Retina (tissue), 1 donor: ENCODE measurements around the gene DGUOK.
"Not testable (repeated sequence)": the region's sequence is repeated elsewhere in the genome, so short reads cannot be mapped to it uniquely, and the experiment has no call there.

ENCODE experiments used
- DNase-seq: peaks from one replicate; pipeline ENCODE4 v3.0.0-alpha.2; 2016

Gene DGUOK

DNA sequence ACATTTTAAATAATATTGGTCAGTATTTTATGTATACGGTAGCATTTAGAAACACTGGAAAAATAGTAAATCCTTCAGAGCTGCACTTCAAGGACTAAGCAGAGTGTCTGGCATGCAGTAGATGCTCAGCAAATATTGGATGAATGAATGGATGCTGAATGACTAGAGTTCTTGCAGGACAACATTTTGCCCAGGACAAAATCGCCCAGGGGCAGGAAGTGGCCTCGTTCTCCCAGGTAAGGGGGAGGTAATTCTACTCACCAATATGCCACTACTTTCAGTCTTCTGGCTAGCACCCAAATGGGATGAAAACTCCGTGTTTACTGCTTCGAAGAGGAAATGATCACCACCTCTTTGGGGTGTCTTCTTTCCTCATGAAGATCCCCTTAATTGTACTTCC lies 4.0 kb upstream of the DGUOK start:
- no peak for DNase-seq

DNA sequence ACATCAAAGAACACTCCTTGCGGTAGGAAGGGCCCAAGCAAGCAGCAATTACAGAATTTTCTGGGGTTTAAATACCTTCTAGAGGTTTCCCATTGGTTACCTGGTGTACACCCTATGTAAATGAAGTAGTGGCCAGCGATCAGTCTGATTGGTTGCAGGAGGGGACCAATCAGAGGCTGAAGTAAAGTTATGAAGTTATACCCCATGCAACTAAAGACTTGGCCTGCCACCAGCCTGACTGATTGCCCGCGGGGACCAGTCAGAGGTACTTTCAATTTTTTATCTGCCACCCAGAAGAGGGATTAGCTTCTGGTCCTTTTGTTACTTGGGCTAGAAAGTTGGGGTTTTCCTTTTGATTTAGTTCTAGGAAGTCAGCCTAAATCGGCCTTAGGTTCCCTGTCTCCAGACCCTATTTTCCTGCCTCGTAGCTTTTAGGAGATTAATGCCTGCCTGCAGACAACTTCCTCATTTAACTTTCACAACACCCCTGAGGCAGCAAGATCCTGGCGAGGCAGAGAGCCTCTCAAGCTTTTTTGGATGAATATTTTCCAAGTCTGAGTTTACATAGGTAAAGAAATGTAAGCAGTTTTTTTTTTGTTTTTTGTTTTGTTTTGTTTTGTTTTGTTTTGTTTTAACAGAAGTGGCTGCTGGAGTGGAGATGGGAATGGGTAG lies 1.5 kb upstream of the DGUOK start:
- DNase-seq, result no peak

DNA sequence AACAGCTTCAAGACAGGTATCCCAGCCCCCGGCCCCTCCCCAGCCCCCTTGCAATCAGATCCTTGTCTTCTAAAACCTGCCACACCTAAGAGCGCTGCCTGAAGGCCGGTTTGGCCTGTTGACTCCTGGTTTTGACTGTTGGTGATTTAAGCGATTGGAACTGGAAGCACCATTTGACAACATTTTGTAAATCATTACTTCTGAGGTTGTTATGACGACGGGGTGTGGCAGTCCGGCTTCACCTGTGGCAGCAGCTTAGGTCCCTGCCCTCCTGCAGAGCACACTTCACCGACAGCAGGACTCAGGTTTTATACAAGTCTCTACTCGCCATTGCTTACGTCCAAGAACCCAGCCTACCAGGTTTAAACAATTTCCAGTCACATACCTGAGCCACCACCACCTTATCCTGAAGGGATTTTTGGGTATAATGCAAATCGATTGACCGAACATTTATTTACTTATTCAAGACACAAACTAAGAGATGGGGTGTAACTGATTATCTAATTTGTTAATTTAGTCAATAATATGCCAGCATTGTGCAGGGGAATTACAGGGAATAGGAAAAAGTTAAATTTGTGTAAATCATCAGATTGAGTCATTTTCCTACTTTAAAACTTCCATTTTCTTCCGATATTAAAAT lies 707 bp upstream of the DGUOK start:
- no peak for DNase-seq

DNA sequence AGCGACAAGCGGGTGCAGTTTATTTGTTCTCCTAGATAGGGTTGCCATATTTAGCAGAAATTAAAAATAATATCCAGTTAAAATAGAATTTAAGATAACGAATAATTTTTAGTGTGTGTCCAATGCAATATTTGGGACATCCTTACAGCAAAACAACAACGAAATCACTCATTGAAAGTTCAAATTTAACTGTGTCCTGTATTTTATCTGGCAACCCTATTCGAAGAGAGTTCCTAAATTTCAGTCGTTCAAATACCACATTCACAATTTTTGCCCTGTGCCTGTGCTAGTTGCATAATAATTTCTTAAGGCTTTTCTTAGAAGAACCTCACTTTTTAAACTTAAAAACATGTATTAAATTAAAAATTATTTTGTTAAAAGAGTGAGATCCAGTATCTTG lies 664 bp downstream of the DGUOK start:
- DNase-seq, result no peak

DNA sequence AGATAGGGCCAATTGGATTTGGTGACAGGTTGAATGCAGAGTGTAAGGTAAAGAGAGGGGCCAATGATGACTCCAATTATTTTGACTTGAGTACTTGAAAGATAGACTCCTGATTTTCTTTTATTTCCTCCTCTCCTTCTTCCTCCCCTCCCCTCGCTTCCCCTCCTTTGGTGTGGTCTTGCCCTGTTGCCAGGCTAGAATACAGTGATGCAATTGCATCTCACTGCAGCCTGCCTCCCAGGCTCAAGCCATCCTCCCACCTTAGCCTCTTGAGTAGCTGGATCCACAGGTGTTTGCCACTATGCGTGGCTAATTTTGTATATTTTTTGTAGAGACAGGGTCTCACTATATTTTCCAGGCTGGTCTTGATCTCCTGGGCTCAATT lies 2.3 kb downstream of the DGUOK start:
- no peak for DNase-seq

DNA sequence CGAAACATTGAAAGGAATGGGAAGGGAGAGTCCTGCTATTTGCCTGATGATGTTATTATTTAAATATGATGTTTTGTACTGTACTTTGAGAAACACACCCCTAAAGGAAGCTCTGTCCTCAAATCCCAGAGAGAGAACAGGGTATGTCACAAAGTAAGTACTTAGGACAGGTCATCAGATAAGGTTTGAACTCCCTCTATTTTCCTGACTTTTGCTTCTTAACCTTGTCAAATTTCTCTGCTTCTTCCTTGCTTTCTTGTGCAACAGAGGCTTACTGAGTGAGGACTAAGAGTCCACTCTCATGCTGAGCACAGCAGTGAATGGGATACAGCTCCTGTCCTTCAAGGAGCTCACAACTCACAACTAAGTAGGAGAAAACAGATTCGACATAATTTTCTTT lies 3.7 kb downstream of the DGUOK start:
- no peak for DNase-seq

DNA sequence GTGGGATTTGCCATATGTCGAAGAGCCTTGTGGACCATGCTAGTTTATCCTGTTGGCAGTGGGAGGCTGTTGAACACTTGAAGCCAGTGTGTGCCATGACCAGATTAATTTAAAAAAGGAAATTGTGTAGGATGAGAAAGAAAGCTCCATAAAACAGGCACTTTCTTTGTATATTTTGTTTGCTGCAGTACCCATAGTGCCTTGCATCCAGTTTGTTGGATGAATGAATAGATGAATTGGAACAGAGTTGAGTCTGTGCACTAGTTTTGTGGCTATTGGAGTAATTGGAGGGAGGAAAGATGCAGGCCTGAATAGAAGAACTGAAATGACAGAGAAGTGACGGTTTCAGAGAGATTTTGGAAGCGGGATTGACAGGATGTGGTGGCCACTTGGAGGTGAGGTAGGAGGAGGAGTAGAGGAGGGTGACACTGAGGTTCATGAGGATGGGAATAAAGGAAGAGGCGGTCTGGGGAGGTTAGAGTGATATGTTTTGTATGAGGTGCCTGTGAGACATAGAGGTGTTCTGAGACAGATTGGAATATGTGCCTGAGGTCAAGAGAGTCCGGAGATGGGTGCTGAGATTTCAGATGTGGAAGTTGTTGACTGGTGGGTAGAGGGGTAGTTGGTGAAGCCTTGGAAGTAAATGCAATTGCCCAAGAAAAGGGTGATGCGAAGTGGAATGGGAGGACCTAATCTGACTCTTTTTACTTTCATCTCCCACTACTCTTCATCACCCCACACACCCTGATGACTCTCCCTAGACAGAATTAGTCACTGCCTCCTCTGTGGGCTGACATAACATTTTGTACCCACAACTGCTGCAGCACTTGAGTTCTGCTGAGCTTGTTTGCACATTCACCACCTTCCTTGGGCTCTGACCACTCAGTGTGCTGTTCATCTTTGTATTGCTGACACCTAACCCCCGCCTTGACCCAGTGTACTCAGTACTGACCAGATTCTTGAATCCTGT lies 5.1 kb downstream of the DGUOK start:
- DNase-seq, result no peak

DNA sequence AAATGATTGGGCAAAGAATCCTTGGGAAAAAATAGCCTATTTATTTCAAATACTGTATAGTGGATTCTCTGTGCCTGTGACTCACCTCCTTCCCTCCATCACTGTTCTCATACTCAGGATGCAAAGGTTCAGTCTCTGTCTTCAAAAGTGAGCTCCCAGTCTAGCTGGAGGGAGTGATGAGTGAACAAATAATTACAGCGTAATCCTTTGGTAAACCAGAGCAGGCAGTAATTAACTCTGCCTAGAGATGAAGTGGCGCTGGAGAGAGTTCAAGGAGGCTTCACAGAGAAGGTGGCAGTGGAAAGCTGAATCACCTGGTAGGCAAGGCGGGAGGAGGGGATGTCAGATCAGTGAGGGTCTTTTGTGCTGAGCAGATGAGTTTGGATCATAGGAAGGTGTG lies 6.5 kb downstream of the DGUOK start:
- DNase-seq, result no peak

DNA sequence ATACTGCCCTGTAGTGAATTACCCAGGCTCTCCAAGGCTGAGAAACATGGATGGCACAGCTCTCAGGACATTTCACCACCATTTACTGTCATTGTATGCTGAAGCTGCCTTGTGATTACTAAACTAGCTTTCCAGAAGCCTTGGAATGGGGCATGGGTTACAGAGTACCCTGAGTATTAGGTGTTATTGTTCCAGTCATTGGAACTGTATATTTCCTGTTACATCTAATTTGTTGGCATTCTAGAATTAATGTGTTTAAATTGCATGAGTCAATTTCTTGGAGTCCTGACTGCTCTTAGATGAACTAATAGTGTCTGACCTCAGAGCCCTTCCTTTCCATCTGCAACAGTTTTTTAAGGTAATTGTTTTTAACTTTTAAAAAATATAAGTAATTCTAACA lies 9.0 kb downstream of the DGUOK start:
- no peak for DNase-seq

DNA sequence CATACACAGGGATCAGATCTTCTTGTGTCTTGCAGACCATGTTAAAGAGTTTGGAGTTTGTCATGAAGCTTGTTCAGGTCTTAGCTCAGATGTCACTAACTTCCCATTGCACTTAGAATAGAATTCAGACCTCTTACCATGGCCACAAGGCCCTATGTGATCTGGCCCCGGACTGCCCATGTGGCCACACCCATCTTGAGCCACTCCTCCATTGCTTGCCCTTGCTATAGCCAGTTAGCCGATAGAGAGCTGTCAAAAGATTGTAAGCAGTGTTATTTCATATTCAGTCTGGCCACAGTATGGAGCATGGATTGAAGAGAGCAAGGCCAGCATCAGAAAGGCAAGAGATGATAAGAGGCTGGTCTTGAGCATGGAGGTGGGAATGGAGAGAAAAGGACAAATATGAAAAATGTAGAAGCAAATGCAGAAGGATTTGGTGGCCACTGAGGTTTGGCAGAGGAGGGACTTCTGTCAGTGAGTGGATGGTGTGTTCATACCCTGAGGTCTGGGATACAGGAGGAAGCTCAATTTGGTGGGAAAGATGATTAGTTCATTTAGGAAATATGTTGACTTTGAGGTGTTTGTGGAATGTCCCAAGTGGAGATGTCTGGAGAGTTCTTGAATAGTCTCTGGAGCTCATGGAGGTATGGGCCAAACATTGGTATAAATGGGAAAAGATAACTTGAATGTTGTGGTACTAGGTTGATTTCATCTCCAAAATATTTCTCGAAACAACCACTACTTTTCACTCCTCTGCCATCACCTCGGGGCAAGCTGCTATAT lies 10.6 kb downstream of the DGUOK start:
- no peak for DNase-seq

DNA sequence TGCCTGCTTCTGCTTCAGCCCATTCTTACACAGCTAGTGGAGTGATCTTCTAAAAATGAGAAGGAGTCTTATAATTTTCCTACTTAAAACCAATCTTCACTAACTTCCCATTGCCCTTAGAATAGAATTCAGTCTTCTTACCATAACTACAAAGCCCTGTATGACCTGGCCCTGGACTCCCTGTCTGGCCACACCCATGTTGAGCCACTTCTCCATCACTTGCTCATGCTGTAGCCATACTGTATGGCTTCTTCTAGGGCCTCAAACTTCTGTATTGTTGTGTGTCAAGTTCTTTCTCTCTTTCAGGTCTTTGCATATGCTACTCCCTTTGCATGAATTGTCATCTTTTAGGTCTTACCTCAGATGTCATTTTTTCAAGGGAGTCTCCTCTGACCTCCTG lies 11.2 kb downstream of the DGUOK start:
- DNase-seq, result no peak

DNA sequence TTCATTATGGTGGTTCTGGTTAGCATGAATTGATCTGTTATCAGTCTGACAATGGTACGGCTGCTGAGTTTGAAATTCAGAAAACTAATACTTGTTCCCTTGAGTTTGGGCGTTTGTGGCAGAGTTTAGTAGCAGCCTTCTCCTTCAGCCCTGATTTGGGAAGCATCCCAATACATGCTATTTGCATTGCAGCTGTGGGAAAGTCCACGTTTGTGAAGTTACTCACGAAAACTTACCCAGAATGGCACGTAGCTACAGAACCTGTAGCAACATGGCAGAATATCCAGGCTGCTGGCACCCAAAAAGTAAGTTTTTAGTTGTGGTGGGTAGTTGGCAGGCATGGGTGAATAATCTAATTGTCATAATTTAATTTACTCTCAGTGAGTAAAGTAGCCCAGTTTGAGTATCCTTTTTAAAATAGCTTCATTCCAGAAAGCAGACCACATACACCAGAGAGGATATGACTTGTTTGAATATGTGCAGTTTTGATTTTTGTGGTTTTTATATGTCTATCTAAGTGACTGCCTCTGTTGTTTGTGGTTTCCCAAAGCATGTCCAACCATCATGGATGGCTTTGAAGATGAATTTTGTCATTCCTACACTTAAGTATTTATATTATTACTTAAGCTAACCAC lies 12.2 kb downstream of the DGUOK start:
- no peak for DNase-seq

DNA sequence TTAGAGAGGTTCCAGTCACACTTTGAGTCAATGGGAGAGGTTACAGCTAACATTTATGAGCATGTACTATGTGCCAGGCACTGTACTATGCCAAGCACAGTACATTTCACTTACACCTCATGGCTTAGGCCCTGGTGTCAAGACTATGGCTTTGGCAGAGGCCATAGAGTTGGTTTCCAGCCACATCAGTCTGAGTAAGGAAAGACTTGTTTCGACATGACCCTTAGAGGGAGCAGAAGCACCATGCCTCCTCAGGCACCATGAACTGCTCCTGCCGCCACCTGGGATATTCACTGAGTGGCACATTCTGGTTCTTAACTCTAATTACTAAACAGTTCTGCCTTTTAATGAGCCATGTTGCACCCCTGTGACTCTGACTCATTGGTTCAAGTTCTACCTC lies 12.7 kb downstream of the DGUOK start:
- no peak for DNase-seq

DNA sequence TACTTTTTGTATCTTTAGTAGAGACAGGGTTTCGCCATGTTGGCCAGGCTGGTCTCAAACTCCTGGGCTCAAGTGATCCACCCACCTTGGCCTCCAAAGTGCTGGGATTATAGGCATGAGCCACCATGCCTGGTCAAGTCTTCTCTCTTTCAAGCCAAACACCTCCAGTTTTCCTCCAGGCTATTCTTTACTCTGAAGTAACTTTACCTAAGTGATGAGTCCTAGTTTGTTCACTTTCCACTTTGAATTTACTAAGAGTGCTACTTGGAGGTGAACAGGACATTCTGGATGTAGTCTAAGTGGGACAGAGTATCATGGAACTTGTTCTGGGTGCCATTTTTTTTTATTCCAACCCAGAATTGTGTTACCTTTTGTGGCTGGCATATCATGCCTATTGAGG lies 13.4 kb downstream of the DGUOK start:
- not testable (repeated sequence) for DNase-seq

DNA sequence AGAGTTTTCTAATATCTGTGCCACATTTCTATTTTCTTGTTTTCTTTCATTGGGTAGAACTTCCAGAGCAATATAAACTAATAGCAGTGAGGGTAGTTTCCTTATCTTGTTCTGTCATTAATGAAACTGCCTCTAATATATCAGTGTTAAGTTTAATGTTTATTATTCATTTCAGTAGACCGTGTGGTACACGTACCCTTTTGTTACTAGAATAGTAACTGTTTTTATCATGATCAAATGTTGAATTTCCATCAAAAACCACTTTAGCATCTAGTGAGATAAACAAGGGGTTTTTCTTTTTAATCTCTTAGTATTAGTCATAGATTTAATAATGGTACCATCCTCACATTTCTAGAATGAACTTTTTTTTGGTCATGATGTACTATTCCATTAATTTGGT lies 16.0 kb downstream of the DGUOK start:
- no peak for DNase-seq

DNA sequence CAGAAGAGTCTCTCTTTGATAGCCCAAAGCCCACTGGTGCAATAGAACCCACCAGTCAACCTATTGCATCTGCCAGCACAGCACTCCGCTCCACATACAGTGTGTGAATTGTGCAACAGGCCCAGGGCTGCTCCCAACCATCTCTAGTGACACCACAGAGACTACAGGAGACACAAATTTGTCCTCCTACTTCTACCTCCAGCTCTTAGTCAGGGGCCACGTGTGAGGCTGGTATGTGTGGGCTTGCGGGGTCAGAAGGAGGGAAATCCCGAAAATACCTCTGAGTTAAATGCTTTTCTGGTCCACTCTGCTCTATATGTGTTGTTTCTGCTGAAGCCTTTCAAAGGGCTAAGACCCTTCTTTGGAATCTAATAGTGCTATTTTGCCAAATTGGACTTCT lies 18.0 kb downstream of the DGUOK start:
- DNase-seq, result no peak

DNA sequence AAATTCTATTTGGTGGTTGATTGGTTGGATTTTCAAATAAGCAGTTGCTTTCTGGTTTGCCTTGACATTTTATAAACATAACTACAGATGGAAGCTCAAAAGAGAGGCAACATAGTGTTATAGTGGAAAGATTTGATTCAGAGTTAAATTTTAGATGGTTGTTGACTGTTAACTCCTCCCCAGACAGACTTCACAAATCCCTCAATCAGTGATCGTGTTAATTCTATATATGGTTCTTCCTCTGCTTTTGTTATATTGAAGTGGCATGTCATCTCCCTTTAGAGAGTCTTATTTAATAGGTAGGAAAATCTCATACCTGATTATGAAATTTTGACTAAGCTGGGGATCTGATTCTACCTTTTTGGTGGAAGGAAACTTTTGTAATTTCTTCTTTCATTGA lies 19.5 kb downstream of the DGUOK start:
- DNase-seq, result no peak

DNA sequence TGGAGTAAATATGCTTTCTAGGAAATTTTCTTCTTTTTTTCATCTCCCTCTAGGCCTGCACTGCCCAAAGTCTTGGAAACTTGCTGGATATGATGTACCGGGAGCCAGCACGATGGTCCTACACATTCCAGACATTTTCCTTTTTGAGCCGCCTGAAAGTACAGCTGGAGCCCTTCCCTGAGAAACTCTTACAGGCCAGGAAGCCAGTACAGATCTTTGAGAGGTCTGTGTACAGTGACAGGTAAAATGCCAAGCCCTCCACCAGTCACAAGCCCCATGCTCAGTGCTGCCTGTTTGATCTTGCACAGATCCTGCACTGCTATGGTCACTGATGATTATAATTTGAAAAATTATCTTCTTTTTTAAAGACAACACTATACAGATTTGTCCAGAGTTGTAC lies 20.0 kb downstream of the DGUOK start:
- no peak for DNase-seq

DNA sequence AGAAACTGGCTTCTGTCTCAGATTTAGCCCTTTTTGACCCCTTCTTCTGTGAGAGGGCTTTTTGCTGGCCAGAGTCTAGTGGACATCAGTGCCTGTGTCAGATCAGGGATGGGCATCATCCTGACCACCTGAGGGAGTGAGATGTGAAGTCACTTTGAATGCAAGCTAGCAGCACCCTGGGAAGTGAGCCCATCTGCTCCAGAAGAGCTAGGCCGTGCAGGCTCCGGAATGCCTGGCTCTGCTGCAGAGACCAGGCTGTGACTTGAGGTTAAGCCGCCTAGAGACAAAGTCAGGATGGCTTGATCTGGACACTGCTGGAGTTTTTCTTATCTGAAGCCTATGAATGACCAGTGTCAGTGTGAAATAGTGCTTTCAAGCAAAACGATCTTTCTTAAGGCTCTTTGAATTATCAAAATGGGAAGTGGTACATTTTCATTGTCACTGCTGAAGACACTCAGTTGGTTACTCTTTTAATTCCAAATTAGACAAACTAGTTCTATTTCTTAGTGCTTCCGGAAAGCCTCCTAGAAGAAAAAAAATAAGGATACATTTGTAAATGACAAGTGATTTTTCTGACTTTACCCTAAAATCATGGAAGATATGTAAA lies 20.8 kb downstream of the DGUOK start:
- no peak for DNase-seq

DNA sequence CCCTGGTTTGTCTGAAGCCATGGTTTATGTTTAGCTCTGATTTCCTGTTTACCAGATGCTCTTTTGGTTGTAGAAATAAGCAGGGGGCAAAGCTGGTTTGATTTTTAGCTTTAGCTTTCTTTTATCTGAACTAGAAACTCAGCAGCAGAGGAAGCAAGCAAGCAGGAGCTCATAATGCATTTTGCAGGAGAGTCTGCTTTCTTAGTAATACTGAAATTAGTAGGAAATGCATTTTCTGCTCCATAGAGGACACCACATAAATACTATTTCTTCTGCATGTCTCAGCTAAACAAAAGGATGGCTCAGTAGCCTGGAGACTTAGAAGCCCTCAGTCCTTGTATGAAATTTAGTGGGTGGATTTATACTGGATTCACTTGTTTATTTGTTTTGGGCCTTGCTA lies 23.1 kb downstream of the DGUOK start:
- DNase-seq, result no peak

DNA sequence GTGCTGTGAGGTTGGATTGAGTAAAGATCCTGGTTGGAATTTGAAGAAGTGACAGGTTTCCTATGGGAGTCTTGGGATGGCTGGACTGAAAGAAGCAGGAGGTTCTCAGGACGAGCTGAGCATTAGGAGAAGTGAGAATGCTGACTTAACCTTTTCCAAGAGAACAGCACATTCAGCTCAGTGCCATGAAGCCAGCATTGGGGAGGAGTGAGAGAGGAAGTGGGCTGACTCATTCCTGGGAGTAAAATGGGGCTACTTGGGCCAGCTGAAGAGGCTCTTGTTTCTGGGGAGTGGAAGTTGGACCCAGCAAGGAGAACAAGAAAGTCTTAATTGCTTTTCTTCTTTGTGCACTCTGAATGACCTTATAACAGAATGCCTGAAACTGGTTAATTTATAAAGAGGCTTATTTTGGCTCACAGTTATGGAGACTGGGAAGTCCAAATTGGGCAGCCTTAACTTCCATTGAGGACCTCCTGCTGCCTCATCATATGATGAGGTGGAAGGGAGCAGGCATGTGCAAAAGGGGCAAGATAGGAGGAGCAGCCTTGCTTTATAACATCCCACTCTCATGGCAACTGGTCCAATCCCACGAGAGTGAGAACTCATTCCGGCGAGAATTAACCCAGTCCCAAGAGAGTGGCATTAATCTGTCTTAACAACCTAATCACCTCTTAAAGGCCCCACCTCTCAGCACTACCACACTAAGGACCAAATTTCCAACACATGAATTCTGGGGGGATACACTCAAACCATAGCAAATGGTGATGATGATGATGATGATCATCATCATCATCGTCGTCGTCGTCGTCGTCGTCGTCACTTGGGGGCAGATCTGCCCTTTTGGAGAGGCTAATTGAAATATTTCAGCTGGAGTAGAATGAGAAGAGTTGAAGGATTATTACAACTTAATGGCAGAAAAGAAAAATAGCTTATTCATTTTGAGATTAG lies 26.1 kb downstream of the DGUOK start:
- no peak for DNase-seq
